GM18511 (cell line): ENCODE measurements around the gene OCEL1.
A peak's percentile ranks its signal among the peaks of the same experiment; 100 is the strongest.

ENCODE experiments used
- ATAC-seq: cut with Tn5 transposase; IDR thresholded peaks from one replicate; pipeline ENCODE4 v1.9.1; 2021; ENCODE audit warnings: mild to moderate bottlenecking, moderate library complexity; ENCODE audit not compliant: unreplicated experiment

OCEL1 gene

GRCh38 chr19:17209126-17210036 is 16.6 kb upstream of the OCEL1 start:
- no peak for ATAC-seq

GRCh38 chr19:17210296-17210695 is 15.7 kb upstream of the OCEL1 start:
- ATAC-seq, result no peak

- no peak for ATAC-seq
These were observed 14.2 kb upstream of the OCEL1 start for GRCh38 chr19:17211547-17212446.

- ATAC-seq, result no peak
These were observed 12.7 kb upstream of the OCEL1 start for GRCh38 chr19:17213334-17213733.

- ATAC-seq, result no peak
These were observed 11.4 kb upstream of the OCEL1 start for GRCh38 chr19:17214508-17215126.

GRCh38 chr19:17215127-17215971 is 10.7 kb upstream of the OCEL1 start, which contains the start of gene USE1:
Gene USE1 (plus strand): TSS chr19:17215357. CDS start chr19:17215406, 49 bp downstream.
- ATAC-seq, result peak; percentile 85

- ATAC-seq, result no peak
These were observed 9.9 kb upstream of the OCEL1 start for GRCh38 chr19:17216058-17216670.

- no peak for ATAC-seq
These were observed 6.7 kb upstream of the OCEL1 start for GRCh38 chr19:17219286-17219685.

- no peak for ATAC-seq
These were observed 5.7 kb upstream of the OCEL1 start for GRCh38 chr19:17220207-17220758.

GRCh38 chr19:17225053-17225452 is 973 bp upstream of the OCEL1 start:
- ATAC-seq, result no peak

- no peak for ATAC-seq
These were observed 1.9 kb downstream of the OCEL1 start for GRCh38 chr19:17227798-17228367.

- ATAC-seq, result no peak
These were observed 3.9 kb downstream of the OCEL1 start for GRCh38 chr19:17229890-17230289.

- no peak for ATAC-seq
These were observed 6.2 kb downstream of the OCEL1 start for GRCh38 chr19:17232258-17232657.

GRCh38 chr19:17234911-17235299 is 8.9 kb downstream of the OCEL1 start:
- no peak for ATAC-seq

GRCh38 chr19:17235300-17235970 is 9.4 kb downstream of the OCEL1 start:
- ATAC-seq, result no peak

GRCh38 chr19:17235971-17236777 is 10.1 kb downstream of the OCEL1 start:
- no peak for ATAC-seq

GRCh38 chr19:17236811-17237543 is 11.0 kb downstream of the OCEL1 start:
- no peak for ATAC-seq
